Transverse colon (tissue), 4 donors: Measurements from ENCODE around the gene BRD2. TPM values are rescaled to one million over a fixed set of nuclear protein-coding genes. Genes with fewer than 3 reads are reported as not detected.

Experiments used
- DNase-seq: peaks from one replicate; pipeline ENCODE4 v3.0.0-alpha.2; 2019
- H3K27ac ChIP-seq, 4 donors: fragments of 200-600 bp; sonication (generic); 2 replicates each; pipeline ENCODE4 v1.5.1; 2016 to 2018; ENCODE audit warnings: inconsistent platforms in 4 of 4
- H3K27me3 ChIP-seq: fragments of 200-600 bp; sonication (generic); 2 replicates; pipeline ENCODE4 v1.5.1; 2017; ENCODE audit warnings: inconsistent platforms
- H3K36me3 ChIP-seq, 4 donors: fragments of 200-600 bp; sonication (generic); 2 replicates each; pipeline ENCODE4 v1.5.1; 2017 to 2019; ENCODE audit warnings: inconsistent platforms in 4 of 4
- H3K4me1 ChIP-seq, 4 donors: fragments of 200-600 bp; sonication (generic); 2 replicates each; pipeline ENCODE4 v1.5.1; 2017 to 2020; ENCODE audit warnings: inconsistent platforms in 4 of 4
- H3K4me3 ChIP-seq, 4 donors: fragments of 200-600 bp; sonication (generic); 1 replicate in 1 of 4; 2 replicates in 3 of 4; pipeline versions ENCODE4 v1.5.1 to v1.6.1; 2017 to 2019; ENCODE audit warnings: inconsistent platforms in 4 of 4
- H3K9me3 ChIP-seq, 2 donors: fragments of 200-600 bp; sonication (generic); 2 replicates each; pipeline ENCODE4 v1.5.1; 2017 to 2019; ENCODE audit warnings: inconsistent platforms in 2 of 2
- EP300 ChIP-seq: sonication (generic); formaldehyde crosslinking; IDR thresholded peaks from one replicate; pipeline ENCODE4 v1.6.1; 2017; ENCODE audit warnings: antibody characterized with exemption, low read depth
- POLR2A ChIP-seq: fragments of 450-650 bp; IDR thresholded peaks from one replicate; pipeline ENCODE4 v1.6.1; 2016; ENCODE audit warnings: antibody characterized with exemption, mild to moderate bottlenecking, moderate library complexity
- POLR2AphosphoS5 ChIP-seq, 3 donors: sonication (generic); formaldehyde crosslinking; IDR thresholded peaks; one replicate each; pipeline ENCODE4 v1.6.1; 2016; ENCODE audit warnings: antibody characterized with exemption in 3 of 3
- WGBS, 2 donors: methylation state at CpG; one replicate each; pipeline ENCODE4 v1.1.5; 2018; ENCODE audit warnings: low coverage in 1 of 2; 5-methylcytosine and 5-hydroxymethylcytosine counted together
- in situ Hi-C, 4 donors: fragments of 200-750 bp; cut with MboI; loops; one replicate each; pipeline versions ENCODE4 v1.15.0 to v1.15.1; 2017; ENCODE audit warnings: low sequenced_read_pairs in 3 of 4, low pct_ligation_motif_present in 1 of 4, low pct_unique_long_range_greater_than_20kb in 1 of 4
- intact Hi-C: fragments of 100-400 bp; cut with DNase I; formaldehyde crosslinking; loops from one replicate; pipeline ENCODE4 v1.15.1; 2023; ENCODE audit warnings: low total_unique reads
- total RNA-seq, 4 donors: library from RNA; depleted of rRNA; stranded (reverse); fragments of >200 nt; gene quantifications; one replicate each; pipeline ENCODE4 v1.1.0, GENCODE V29; 2016
- TF ChIP-seq, protein P1 (sequence below), 5 experiments: fragments of 200-600 bp in 3 of 5; fragments of 450-650 bp in 2 of 5; sonication (generic) in 3 of 5; IDR thresholded peaks; 1 replicate in 2 of 5; 2 replicates in 3 of 5; pipeline ENCODE4 v1.5.1; 2016 to 2017; ENCODE audit warnings: antibody characterized with exemption in 5 of 5, inconsistent platforms in 3 of 5, mild to moderate bottlenecking in 2 of 5, moderate library complexity in 1 of 5

BRD2 gene
- total RNA-seq, 4 donors from 2014 or later: 116 to 612 (median 238) TPM

DNA sequence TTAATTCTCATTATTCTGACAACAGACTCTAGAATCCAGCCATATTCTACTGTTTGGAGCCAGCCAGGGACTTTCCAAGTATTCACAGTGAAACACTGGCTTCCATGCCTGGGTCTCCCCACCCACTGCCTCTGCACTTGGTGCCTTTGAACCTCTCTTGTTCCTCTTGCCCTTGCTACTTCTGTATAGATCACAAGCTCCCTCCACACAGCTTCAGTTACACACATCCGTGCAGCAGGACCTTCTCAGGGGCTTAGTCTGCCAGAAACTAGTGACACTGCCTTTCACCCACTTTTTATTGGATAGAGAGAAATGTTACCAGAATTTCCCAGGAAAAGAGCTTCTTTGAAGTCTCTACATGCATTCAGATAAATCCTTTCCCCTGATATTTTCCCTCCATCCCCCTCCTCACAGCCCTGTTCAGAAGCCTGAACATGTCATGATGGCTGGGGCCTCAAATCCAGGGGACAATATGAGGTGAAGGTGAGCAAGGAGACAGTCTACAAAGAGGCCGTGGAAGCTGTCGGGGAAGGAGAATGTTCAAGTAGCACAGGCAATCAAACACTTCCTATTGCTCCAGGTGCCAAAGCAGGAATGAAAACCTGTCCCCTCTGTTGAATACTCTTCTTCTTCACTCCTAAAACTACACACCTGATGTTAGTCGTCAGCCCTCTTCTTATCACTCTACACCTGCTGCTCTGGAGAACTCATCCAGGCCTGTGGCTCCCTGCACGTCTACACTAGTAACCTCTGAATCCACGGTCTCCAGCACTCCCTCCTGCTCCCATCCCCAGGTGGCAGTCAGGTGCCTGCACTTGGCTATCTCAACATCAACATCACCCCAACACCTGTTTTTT is 61.2 kb downstream of the BRD2 start:
- WGBS, 2 donors: 55% methylated on average over 4 to 6 of the region's 6 CpGs
- Histone ChIP-seq H3K36me3 (no peaks in the 10 kb centered on the region), H3K27ac (peak overlapping the region; percentile 10 to 72 (median 50)), H3K9me3 (no peaks in the 10 kb centered on the region), H3K4me1 (no peaks in the 10 kb centered on the region), H3K27me3 (peaks cover 26% of the 10 kb centered on the region), H3K4me3 (no peak overlapping the region)
- intact Hi-C loops (no loop called here), in situ Hi-C loops (no loop called here)
- peak; percentile 32 for DNase-seq
- TF ChIP-seq POLR2A (peak; percentile 52), POLR2AphosphoS5 (IDR thresholded peaks at IDR 0.05) (peak; percentile 19 to 55 (median 53))
- TF ChIP-seq, protein P1, sequence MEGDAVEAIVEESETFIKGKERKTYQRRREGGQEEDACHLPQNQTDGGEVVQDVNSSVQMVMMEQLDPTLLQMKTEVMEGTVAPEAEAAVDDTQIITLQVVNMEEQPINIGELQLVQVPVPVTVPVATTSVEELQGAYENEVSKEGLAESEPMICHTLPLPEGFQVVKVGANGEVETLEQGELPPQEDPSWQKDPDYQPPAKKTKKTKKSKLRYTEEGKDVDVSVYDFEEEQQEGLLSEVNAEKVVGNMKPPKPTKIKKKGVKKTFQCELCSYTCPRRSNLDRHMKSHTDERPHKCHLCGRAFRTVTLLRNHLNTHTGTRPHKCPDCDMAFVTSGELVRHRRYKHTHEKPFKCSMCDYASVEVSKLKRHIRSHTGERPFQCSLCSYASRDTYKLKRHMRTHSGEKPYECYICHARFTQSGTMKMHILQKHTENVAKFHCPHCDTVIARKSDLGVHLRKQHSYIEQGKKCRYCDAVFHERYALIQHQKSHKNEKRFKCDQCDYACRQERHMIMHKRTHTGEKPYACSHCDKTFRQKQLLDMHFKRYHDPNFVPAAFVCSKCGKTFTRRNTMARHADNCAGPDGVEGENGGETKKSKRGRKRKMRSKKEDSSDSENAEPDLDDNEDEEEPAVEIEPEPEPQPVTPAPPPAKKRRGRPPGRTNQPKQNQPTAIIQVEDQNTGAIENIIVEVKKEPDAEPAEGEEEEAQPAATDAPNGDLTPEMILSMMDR (IDR thresholded peaks at IDR 0.05): no peak

DNA sequence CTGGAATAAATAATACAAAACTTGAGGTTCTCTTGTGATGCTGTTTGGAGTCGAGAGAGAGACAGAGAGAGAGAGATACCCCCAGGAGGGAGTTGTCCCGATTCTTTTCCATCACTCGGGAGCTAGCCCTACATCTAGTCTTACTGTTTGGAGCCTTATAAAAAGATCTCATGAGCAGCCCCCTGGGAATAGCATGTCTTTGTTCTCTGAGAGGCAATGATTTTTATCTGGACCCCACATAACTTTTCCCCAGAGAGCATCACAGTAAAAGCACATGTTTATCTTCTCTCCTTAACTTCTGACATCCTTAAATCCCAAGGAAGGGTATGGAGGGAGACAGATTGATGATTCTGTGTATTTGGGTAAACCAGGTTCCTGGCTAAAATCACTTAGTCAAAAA is 61.9 kb downstream of the BRD2 start:
- H3K36me3 ChIP-seq: no peaks in the 10 kb centered on the region
- H3K27me3 ChIP-seq: peaks cover 26% of the 10 kb centered on the region
- H3K27ac ChIP-seq: peak overlapping the region in 2 of 4 donors; percentile 52 to 72
- peaks cover 0 to 4% of the 10 kb centered on the region in 2 donors for H3K9me3 ChIP-seq
- intact Hi-C loops: no loop called here
- in situ Hi-C loops: no loop called here
- TF ChIP-seq, protein P1 (IDR thresholded peaks at IDR 0.05): no peak
- TF ChIP-seq EP300: no peak
- no peak for TF ChIP-seq POLR2AphosphoS5 (IDR thresholded peaks at IDR 0.05)
- no peak for TF ChIP-seq POLR2A
- H3K4me3 ChIP-seq: no peak overlapping the region
- DNase-seq: no peak
- no peaks in the 10 kb centered on the region for H3K4me1 ChIP-seq
- WGBS, 2 donors: 24 to 47% methylated on average over 3 of the region's 3 CpGs

Other genes starting within 250 kb of the BRD2 start
- 1 to 10 TPM in 1 of 4 donors, not detected in 3; 2.7 TPM for gene HLA-DQA2, start 227.2 kb upstream of the BRD2 start, total RNA-seq
- under 1 TPM in 2 of 4 donors, not detected in 2; 0.27 to 0.32 TPM for gene HLA-DQB2, start 205.1 kb upstream of the BRD2 start, total RNA-seq
- 1 to 10 TPM in 1 of 4 donors, not detected in 3; 5.7 TPM for gene HLA-DOB, start 151.6 kb upstream of the BRD2 start, total RNA-seq
- 10 to 100 TPM; 12.3 to 48.2 (median 27.1) TPM for gene TAP2, start 129.9 kb upstream of the BRD2 start, total RNA-seq
- gene PSMB8, start 124.5 kb upstream of the BRD2 start, total RNA-seq: 10 to 100 TPM in 3 of 4 donors, 1 to 10 TPM in 1; 9.4 to 95.2 (median 72.6) TPM
- 10 to 100 TPM; 63.2 to 87.9 (median 75.3) TPM for gene TAP1, start 114.9 kb upstream of the BRD2 start, total RNA-seq
- gene PSMB9, start 114.4 kb upstream of the BRD2 start, total RNA-seq: 10 to 100 TPM; 14.6 to 44.1 (median 32.9) TPM
- gene HLA-DMB, start 27.6 kb upstream of the BRD2 start, total RNA-seq: 10 to 100 TPM in 2 of 4 donors, 1 to 10 TPM in 2; 1.8 to 20.8 (median 13.2) TPM
- gene HLA-DMA, start 15.5 kb upstream of the BRD2 start, total RNA-seq: 10 to 100 TPM in 3 of 4 donors, 1 to 10 TPM in 1; 1.4 to 40.4 (median 20.8) TPM
- gene HLA-DOA, start 41.0 kb downstream of the BRD2 start, total RNA-seq: 1 to 10 TPM in 3 of 4 donors, under 1 TPM in 1; 0.82 to 7.9 (median 2.6) TPM
- 10 to 100 TPM in 3 of 4 donors, 1 to 10 TPM in 1; 2.2 to 77.8 (median 28.7) TPM for gene HLA-DPA1, start 105.1 kb downstream of the BRD2 start, total RNA-seq
- gene HLA-DPB1, start 107.4 kb downstream of the BRD2 start, total RNA-seq: 10 to 100 TPM in 3 of 4 donors, 1 to 10 TPM in 1; 10.0 to 68.0 (median 40.4) TPM
- under 1 TPM in 3 of 4 donors, not detected in 1; 0.14 to 0.79 (median 0.75) TPM for gene COL11A2, start 223.9 kb downstream of the BRD2 start, total RNA-seq
- 10 to 100 TPM; 26.9 to 31.9 (median 29.4) TPM for gene RXRB, start 232.1 kb downstream of the BRD2 start, total RNA-seq
- 10 to 100 TPM; 38.2 to 99.9 (median 60.5) TPM for gene SLC39A7, start 232.3 kb downstream of the BRD2 start, total RNA-seq
- 10 to 100 TPM; 34.3 to 65.7 (median 43.1) TPM for gene HSD17B8, start 236.1 kb downstream of the BRD2 start, total RNA-seq
- 10 to 100 TPM; 10.8 to 29.9 (median 19.9) TPM for gene RING1, start 239.9 kb downstream of the BRD2 start, total RNA-seq